Ascending aorta (tissue), 2 donors: ENCODE data around the gene TMEM18. TPM values are rescaled to one million over a fixed set of nuclear protein-coding genes. Genes with fewer than 3 reads are reported as not detected.
A peak's percentile ranks its signal among the peaks of the same experiment; 100 is the strongest.

ENCODE experiments used
- DNase-seq, 2 donors: peaks; one replicate each; pipeline ENCODE4 v3.0.0-alpha.2; 2019; ENCODE audit warnings: low spot score in 2 of 2
- H3K27ac ChIP-seq, 2 donors: fragments of 200-600 bp; sonication (generic); one replicate each; pipeline ENCODE4 v1.5.1; 2016 to 2017; ENCODE audit warnings: mild to moderate bottlenecking in 1 of 2
- H3K27me3 ChIP-seq: fragments of 200-600 bp; sonication (generic); one replicate; pipeline ENCODE4 v1.5.1; 2017
- H3K36me3 ChIP-seq, 2 donors: fragments of 200-600 bp; sonication (generic); one replicate each; pipeline ENCODE4 v1.5.1; 2016
- H3K4me1 ChIP-seq, 2 donors: fragments of 200-600 bp; sonication (generic); one replicate each; pipeline ENCODE4 v1.5.1; 2016 to 2017; ENCODE audit warnings: mild to moderate bottlenecking in 1 of 2
- H3K4me3 ChIP-seq, 2 donors: fragments of 200-600 bp; sonication (generic); one replicate each; pipeline ENCODE4 v1.5.1; 2016 to 2017; ENCODE audit warnings: mild to moderate bottlenecking in 1 of 2
- H3K9me3 ChIP-seq, 2 donors: fragments of 200-600 bp; sonication (generic); one replicate each; pipeline ENCODE4 v1.5.1; 2016
- intact Hi-C: fragments of 100-400 bp; cut with DNase I; formaldehyde crosslinking; loops from one replicate; pipeline ENCODE4 v1.15.1; 2023
- total RNA-seq: library from RNA; depleted of rRNA; stranded (reverse); fragments of >200 nt; gene quantifications from one replicate; pipeline ENCODE4 v1.1.0, GENCODE V29; 2016
- TF ChIP-seq, protein P1 (sequence below), 3 experiments: fragments of 200-600 bp in 2 of 3; fragments of 450-650 bp in 1 of 3; sonication (generic) in 2 of 3; IDR thresholded peaks; one replicate each; pipeline ENCODE4 v1.5.1; 2016 to 2019; ENCODE audit warnings: antibody characterized with exemption in 3 of 3, mild to moderate bottlenecking in 1 of 3, moderate library complexity in 1 of 3

Gene TMEM18
- total RNA-seq, 1 donor from 2014 or later, result 6.4 TPM

DNA sequence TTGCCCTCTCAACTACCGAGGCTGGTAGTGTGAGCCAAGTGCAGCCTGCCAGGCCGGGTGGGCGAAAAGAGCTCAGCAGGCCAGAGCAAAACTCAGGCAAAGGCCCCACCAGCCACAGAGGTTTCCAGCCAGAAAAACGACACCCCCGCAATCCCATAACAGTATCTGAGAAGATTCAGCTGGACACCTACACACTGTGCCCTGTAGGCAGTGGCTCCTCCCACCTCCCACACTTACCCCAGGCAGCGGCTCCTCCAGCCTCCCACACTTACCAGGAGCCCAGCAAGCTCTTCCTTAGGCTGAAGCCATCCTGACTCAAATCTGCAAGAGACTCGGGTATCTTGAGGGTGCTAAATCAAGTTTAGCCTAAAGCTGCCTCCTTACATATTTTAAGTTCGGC lies 15.6 kb upstream of the TMEM18 start:
- Histone ChIP-seq H3K9me3 (no peaks in the 10 kb centered on the region), H3K4me1 (peaks cover 5 to 17% of the 10 kb centered on the region in 2 donors), H3K27ac (peak overlapping the region; percentile 64 to 67), H3K36me3 (no peaks in the 10 kb centered on the region), H3K4me3 (no peak overlapping the region), H3K27me3 (no peaks in the 10 kb centered on the region)
- no peak for DNase-seq
- TF ChIP-seq, protein P1, sequence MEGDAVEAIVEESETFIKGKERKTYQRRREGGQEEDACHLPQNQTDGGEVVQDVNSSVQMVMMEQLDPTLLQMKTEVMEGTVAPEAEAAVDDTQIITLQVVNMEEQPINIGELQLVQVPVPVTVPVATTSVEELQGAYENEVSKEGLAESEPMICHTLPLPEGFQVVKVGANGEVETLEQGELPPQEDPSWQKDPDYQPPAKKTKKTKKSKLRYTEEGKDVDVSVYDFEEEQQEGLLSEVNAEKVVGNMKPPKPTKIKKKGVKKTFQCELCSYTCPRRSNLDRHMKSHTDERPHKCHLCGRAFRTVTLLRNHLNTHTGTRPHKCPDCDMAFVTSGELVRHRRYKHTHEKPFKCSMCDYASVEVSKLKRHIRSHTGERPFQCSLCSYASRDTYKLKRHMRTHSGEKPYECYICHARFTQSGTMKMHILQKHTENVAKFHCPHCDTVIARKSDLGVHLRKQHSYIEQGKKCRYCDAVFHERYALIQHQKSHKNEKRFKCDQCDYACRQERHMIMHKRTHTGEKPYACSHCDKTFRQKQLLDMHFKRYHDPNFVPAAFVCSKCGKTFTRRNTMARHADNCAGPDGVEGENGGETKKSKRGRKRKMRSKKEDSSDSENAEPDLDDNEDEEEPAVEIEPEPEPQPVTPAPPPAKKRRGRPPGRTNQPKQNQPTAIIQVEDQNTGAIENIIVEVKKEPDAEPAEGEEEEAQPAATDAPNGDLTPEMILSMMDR (IDR thresholded peaks at IDR 0.05), result no peak
- intact Hi-C loops, result no loop called here

DNA sequence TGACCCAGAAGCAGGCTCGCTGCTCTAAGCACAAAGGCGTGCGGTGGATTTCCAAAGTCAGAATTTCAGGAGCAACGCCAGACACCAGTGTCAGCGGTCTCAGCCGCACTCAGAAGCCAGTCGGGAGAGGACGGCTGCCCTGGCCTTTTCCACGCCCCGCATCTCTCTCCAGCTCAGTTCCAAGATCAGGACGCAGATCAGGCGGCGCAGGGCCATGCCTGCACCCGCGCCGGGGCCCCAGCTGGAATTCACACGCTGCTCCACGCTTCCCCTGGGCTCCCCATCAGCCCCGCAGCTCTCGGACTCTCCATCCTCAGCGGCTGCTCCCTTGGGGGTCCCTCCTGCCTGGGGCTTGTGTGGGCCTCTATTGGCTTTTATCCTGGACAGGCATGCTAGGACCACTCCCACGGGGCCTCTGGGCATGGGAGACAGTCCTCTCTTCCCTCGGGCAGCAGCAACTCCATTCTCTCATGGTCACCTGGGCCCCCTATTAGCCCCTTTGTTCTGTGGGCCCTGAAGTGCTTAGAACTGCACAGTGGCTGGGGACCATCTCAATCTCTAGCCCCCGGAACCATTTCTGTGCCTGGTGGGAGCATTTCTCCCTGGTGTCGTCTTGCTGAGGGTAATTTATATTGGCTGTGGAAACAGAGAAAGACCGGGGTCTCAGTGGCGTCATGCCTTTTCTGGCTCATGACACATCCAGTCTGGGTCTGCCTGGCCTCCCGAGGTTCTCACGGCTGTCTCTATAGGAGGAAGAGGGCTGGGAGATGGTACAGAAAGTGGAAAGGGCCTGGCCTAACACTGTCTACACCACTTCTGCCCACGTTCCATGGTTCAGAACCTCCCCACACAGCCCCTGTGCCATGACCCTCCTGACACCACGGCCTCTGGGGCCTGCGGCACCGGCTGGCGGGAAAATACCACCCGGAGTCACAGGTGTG lies 14.9 kb upstream of the TMEM18 start:
- Histone ChIP-seq H3K27me3 (no peaks in the 10 kb centered on the region), H3K27ac (peak overlapping the region; percentile 64 to 67), H3K4me1 (peaks cover 5 to 17% of the 10 kb centered on the region in 2 donors), H3K36me3 (no peaks in the 10 kb centered on the region), H3K4me3 (no peak overlapping the region), H3K9me3 (no peaks in the 10 kb centered on the region)
- intact Hi-C loops, result no loop called here
- TF ChIP-seq, protein P1 (IDR thresholded peaks at IDR 0.05), result no peak
- DNase-seq, result no peak

DNA sequence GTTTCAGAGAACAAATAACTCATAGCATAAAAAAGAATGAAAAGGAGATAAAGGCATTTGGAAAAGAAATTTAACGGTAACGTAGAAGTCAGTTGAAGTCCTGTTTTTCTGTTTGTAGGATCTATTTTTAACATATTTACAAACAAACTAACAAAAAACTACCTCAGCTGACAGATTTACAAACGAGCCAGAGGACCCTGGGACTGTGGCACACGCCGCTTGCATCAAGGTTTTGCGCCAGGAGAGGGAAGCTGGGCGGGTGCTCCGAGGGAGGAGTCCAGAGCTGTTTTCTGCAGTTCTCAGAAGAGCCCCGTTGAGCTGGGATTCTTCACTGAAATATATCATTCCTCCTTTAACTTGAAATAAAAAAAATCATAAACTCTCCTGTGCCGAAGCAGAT lies 13.6 kb upstream of the TMEM18 start:
- no peak for DNase-seq
- Histone ChIP-seq H3K9me3 (no peaks in the 10 kb centered on the region), H3K27me3 (no peaks in the 10 kb centered on the region), H3K4me1 (peaks cover 5 to 17% of the 10 kb centered on the region in 2 donors), H3K4me3 (no peak overlapping the region), H3K27ac (peak overlapping the region in 1 of 2 donors; percentile 71), H3K36me3 (no peaks in the 10 kb centered on the region)
- TF ChIP-seq, protein P1 (IDR thresholded peaks at IDR 0.05), result no peak
- intact Hi-C loops, result no loop called here

DNA sequence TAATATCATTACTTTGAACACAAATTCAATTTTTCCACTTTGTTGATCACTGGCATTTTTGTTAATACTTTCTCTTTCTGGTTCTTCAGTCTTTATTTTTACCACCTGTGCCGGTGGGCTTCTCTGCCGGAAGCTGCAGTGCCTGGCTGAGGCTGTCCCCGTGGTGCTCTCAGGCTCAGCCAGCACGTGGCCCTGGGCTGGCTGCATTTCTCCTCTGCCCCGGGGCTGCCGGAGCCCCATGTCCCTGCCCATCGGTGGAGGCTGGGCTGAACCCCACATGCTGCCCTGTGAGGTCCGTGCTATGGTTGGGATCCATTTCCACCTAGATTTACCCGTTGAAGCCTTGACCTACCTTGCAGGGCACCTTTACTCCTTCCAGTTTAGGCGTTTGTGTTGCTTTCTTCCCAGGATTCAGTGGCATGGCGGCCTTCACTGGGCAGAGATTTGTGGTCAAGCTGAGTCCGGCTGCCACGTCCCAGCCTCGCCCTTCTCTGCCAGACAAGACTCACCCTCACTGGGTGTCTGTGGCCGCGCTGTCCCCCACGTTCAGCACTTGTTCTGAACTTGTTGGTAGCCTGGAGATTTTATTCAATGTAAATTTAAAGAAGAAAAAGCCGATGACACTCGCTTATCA lies 12.8 kb upstream of the TMEM18 start:
- Histone ChIP-seq H3K9me3 (no peaks in the 10 kb centered on the region), H3K36me3 (no peaks in the 10 kb centered on the region), H3K4me1 (peaks cover 5 to 14% of the 10 kb centered on the region in 2 donors), H3K27me3 (no peaks in the 10 kb centered on the region), H3K4me3 (no peak overlapping the region), H3K27ac (peak overlapping the region; percentile 59 to 71)
- intact Hi-C loops, result loop anchor here (1.0 kb wide), 1 partner anchor 13 kb away; the partner anchor contains the start of gene TMEM18
- no peak for DNase-seq
- TF ChIP-seq, protein P1 (IDR thresholded peaks at IDR 0.05), result no peak

DNA sequence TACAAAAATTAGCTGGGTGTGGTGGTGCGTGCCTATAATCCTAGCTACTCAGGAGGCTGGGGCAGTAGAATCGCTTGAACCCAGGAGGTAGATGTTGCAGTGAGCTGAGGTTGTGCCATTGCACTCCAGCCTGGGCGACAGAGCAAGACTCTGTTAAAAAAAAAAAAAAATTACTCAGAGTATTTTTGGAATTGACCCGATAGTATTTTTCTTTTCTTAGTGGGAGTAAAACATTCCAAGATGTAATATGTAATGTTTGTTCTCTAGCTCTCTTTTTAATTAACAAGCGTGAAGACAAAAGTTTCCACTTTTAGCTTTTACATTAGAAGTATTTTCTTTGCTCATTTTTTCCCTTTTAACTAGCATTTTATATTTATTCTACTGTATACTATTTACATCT lies 12.0 kb upstream of the TMEM18 start:
- Histone ChIP-seq H3K9me3 (no peaks in the 10 kb centered on the region), H3K27me3 (no peaks in the 10 kb centered on the region), H3K36me3 (no peaks in the 10 kb centered on the region), H3K27ac (peak overlapping the region; percentile 59 to 71), H3K4me3 (no peak overlapping the region), H3K4me1 (peaks cover 5 to 11% of the 10 kb centered on the region in 2 donors)
- DNase-seq, result no peak
- TF ChIP-seq, protein P1 (IDR thresholded peaks at IDR 0.05), result no peak
- intact Hi-C loops, result loop anchor here (1.0 kb wide), 1 partner anchor 12 kb away; the partner anchor contains the start of gene TMEM18
